ENCODE results near the gene LEMD1.

DNA sequence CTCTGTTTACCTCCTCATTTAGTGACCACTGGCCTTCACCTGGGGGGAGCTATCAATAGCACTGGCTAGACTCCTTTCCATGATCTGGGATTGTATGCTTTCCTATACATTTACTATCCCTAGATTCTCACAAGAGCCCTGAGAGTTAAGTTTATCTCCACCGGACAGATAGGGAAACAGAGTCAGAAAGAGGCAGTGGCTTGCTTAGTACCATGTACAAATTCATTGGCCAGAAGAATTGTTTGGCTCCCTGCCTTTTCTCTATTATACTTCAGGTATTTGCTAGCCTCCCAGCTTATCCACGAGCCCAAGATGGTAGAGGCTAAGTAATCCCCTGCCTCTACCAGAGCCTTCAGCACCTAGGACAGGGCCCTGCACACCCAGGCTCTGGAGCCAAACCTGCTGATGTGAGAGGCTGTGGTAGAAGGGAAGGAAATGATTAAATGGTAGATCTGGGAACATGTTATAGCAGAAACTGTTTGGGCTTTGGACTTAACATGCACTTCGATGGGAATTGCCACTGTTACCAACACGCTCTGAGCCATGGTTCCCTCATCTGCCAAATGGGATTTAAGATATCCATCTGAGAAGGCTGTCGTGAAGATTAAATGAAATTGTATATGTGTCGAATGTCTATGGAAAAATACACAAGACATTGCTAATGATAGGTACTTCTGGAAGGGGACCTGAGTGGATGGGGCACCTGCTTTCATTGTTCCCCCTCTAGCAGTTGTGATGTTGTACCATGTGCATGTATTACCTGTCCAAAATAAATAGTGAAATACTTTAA, 37.1 kb upstream of the LEMD1 start:
- TF ChIP-seq POLR2AphosphoS5 (IDR thresholded peaks at IDR 0.05) = no peak
- TF ChIP-seq, protein P1, sequence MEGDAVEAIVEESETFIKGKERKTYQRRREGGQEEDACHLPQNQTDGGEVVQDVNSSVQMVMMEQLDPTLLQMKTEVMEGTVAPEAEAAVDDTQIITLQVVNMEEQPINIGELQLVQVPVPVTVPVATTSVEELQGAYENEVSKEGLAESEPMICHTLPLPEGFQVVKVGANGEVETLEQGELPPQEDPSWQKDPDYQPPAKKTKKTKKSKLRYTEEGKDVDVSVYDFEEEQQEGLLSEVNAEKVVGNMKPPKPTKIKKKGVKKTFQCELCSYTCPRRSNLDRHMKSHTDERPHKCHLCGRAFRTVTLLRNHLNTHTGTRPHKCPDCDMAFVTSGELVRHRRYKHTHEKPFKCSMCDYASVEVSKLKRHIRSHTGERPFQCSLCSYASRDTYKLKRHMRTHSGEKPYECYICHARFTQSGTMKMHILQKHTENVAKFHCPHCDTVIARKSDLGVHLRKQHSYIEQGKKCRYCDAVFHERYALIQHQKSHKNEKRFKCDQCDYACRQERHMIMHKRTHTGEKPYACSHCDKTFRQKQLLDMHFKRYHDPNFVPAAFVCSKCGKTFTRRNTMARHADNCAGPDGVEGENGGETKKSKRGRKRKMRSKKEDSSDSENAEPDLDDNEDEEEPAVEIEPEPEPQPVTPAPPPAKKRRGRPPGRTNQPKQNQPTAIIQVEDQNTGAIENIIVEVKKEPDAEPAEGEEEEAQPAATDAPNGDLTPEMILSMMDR (IDR thresholded peaks at IDR 0.05 in 8 of 11, conservative IDR thresholded peaks at IDR 0.05 in 3 of 11) = no peak
- TF ChIP-seq POLR2A (IDR thresholded peaks at IDR 0.05) = no peak

All from spleen (tissue), 7 donors.